Stimulated activated naive CD4-positive, alpha-beta T cell treated with Interleukin-2 at 50 U/mL for 16 hours (primary cell): ENCODE measurements around the gene GSC2.

Experiments
- DNase-seq: peaks from one replicate; lab custom pipeline; 2025; lab: John Stamatoyannopoulos, UW

The GSC2 gene

GRCh38 chr22:19152942-19153883 is 3.1 kb upstream of the GSC2 start:
- DNase-seq, result no peak

GRCh38 chr22:19151329-19152191 is 1.5 kb upstream of the GSC2 start:
- DNase-seq, result no peak

- no peak for DNase-seq
These were observed 613 bp upstream of the GSC2 start for GRCh38 chr22:19150482-19151328.

GRCh38 chr22:19149047-19149883 is 827 bp downstream of the GSC2 start:
- peak; percentile 22 for DNase-seq

- DNase-seq, result no peak
These were observed 1.6 kb downstream of the GSC2 start for GRCh38 chr22:19148417-19149046.

- DNase-seq, result no peak
These were observed 2.8 kb downstream of the GSC2 start for GRCh38 chr22:19147195-19147780.

GRCh38 chr22:19146215-19146968 is 3.7 kb downstream of the GSC2 start:
- no peak for DNase-seq

- peak; percentile 23 for DNase-seq
These were observed 6.1 kb downstream of the GSC2 start for GRCh38 chr22:19143967-19144400.

- no peak for DNase-seq
These were observed 6.9 kb downstream of the GSC2 start for GRCh38 chr22:19143212-19143611.

- no peak for DNase-seq
These were observed 7.7 kb downstream of the GSC2 start for GRCh38 chr22:19142394-19142793.

GRCh38 chr22:19139974-19140373 is 10.1 kb downstream of the GSC2 start:
- DNase-seq, result no peak

GRCh38 chr22:19139001-19139356 is 11.1 kb downstream of the GSC2 start:
- no peak for DNase-seq

GRCh38 chr22:19138217-19139000 is 11.7 kb downstream of the GSC2 start:
- DNase-seq, result no peak

GRCh38 chr22:19137384-19138216 is 12.5 kb downstream of the GSC2 start:
- no peak for DNase-seq

- DNase-seq, result no peak
These were observed 13.2 kb downstream of the GSC2 start for GRCh38 chr22:19136915-19137314.

GRCh38 chr22:19134874-19135273 is 15.2 kb downstream of the GSC2 start:
- no peak for DNase-seq

GRCh38 chr22:19134176-19134831 is 15.8 kb downstream of the GSC2 start:
- no peak for DNase-seq
